PC-3 (cell line): ENCODE measurements around the gene ALKBH8. TPM values are rescaled to one million over a fixed set of nuclear protein-coding genes. Genes with fewer than 3 reads are reported as not detected.

Source experiments
- ATAC-seq: fragments of 200-7000 bp; cut with Tn5 transposase; 2 replicates; pipeline ENCODE4 v1.9.1; 2020; ENCODE audit warnings: mild to moderate bottlenecking, moderate library complexity
- BruUV-seq: library from RNA; stranded (reverse); fragments of 400-500 nt; replicated peaks from 2 replicates; lab custom pipeline; 2021; lab: Mats Ljungman, UMichigan
- CTCF ChIA-PET: fragments of 300-600 bp; sonication (Branson Sonifier 250); formaldehyde crosslinking; loops from one replicate; lab custom pipeline; 2022; ENCODE audit warnings: antibody characterized with exemption; lab: Charles Lee
- POLR2A ChIA-PET: fragments of 300-600 bp; sonication (Branson Sonifier 250); formaldehyde crosslinking; loops from one replicate; lab custom pipeline; 2022; ENCODE audit warnings: antibody characterized with exemption; ENCODE audit not compliant: unreplicated experiment; lab: Charles Lee
- DNase-seq: peaks from one replicate; pipeline ENCODE4 v3.0.0-alpha.2; 2015
- H2AFZ ChIP-seq: fragments of 300-600 bp; sonication (generic); 2 replicates; pipeline ENCODE4 v1.6.0; 2016; ENCODE audit warnings: antibody characterized with exemption, low read length
- H3F3A ChIP-seq: fragments of 300-600 bp; sonication (generic); one replicate; pipeline ENCODE4 v1.6.0; 2017; ENCODE audit warnings: antibody characterized with exemption, low read length, control low read depth, mild to moderate bottlenecking; ENCODE audit not compliant: unreplicated experiment
- H3K27ac ChIP-seq: fragments of 300-600 bp; sonication (generic); 2 replicates; pipeline ENCODE4 v1.5.1; 2016; ENCODE audit warnings: mild to moderate bottlenecking, low read length
- H3K27me3 ChIP-seq: fragments of 300-600 bp; sonication (generic); 2 replicates; pipeline ENCODE4 v1.6.1; 2016; ENCODE audit warnings: low read length, mixed read lengths
- H3K36me3 ChIP-seq: fragments of 300-600 bp; sonication (generic); 2 replicates; pipeline ENCODE4 v1.6.1; 2016; ENCODE audit warnings: low read depth, mixed run types, low read length, mixed read lengths
- H3K4me1 ChIP-seq: fragments of 300-600 bp; sonication (generic); 2 replicates; pipeline ENCODE4 v1.5.1; 2016; ENCODE audit warnings: low read length; ENCODE audit not compliant: insufficient read depth
- H3K4me2 ChIP-seq: fragments of 300-600 bp; sonication (generic); 2 replicates; pipeline ENCODE4 v1.6.0; 2016; ENCODE audit warnings: low read length
- H3K4me3 ChIP-seq: fragments of 300-600 bp; sonication (generic); 2 replicates; pipeline ENCODE4 v1.5.1; 2016; ENCODE audit warnings: mild to moderate bottlenecking, low read length, mixed read lengths
- H3K79me2 ChIP-seq: fragments of 300-600 bp; sonication (generic); 2 replicates; pipeline ENCODE4 v1.6.1; 2017; ENCODE audit warnings: low read length, mixed read lengths
- H3K9ac ChIP-seq: fragments of 300-600 bp; sonication (generic); 2 replicates; pipeline ENCODE4 v1.6.0; 2016; ENCODE audit warnings: mild to moderate bottlenecking, low read length
- H3K9me2 ChIP-seq: fragments of 300-600 bp; sonication (generic); replicated peaks from 2 replicates; pipeline ENCODE4 v1.6.1; 2016; ENCODE audit warnings: mixed run types, low read length, mixed read lengths
- H3K9me3 ChIP-seq: fragments of 300-600 bp; sonication (generic); 2 replicates; pipeline ENCODE4 v1.6.1; 2016; ENCODE audit warnings: low read length, mixed read lengths
- H4K20me1 ChIP-seq: fragments of 300-600 bp; sonication (generic); 2 replicates; pipeline ENCODE4 v1.6.1; 2016; ENCODE audit warnings: low read length, mixed read lengths
- CTCF ChIP-seq: fragments of 300-600 bp; sonication (generic); conservative IDR thresholded peaks from 2 replicates; pipeline ENCODE4 v1.5.1; 2017; ENCODE audit warnings: antibody characterized with exemption, low read depth, mild to moderate bottlenecking, low read length
- EZH2 ChIP-seq: fragments of 300-600 bp; sonication (generic); IDR thresholded peaks from one replicate; pipeline ENCODE4 v1.6.1; 2017; ENCODE audit warnings: antibody characterized with exemption, mild to moderate bottlenecking, low read length; ENCODE audit not compliant: unreplicated experiment
- EZH2phosphoT487 ChIP-seq: fragments of 300-600 bp; sonication (generic); IDR thresholded peaks from 2 replicates; pipeline ENCODE4 v1.6.1; 2018; ENCODE audit warnings: mild to moderate bottlenecking, antibody characterized with exemption, low read length, borderline replicate concordance
- intact Hi-C: fragments of 100-400 bp; cut with micrococcal nuclease; formaldehyde crosslinking; loops from 2 replicates; pipeline ENCODE4 v1.9.0; 2023
- total RNA-seq: library from RNA; depleted of rRNA; stranded (reverse); fragments of >200 nt; gene quantifications from 2 replicates; pipeline ENCODE4 v1.2.3, GENCODE V29; 2014

Gene ALKBH8
- total RNA-seq, 1 experiment from 2014 or later = 14.3 TPM

DNA sequence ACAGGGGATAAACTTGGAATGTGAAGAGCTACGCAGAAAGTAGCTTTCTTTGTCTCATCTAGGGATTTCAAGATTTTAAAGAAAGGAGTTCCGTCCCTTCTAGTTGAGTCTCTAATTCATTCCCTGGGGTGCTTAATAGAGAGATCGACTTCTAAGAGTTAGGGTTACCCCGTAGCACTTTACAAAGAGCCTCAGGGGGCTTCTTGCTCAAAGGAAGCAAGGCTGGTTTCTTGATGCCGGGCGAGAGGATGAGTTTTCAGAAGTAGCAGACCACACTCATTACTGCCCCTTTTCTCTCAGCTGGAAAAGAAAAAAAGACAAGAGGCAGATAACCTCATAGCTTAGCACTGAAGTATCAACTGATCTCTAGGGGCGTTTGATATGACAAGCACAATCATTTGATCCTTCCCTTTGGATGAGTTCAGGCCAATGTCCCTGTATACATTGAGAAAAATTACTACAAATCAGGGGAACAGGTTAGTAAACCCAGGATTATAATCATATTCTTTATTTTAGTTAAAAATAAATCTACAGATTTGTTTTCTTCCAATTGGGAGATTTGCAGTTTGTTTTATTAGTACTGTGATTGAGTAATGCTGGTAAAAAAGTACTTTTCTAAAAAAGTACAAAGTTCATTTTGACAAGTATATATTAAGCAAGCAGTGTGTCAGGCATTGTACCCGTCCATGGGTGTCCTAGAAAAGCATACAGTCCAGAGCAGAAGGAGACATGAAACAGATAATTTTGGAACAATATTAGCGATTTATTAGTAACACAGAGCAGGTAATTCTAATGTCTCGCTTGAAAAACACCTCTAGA is 44.1 kb upstream of the ALKBH8 start:
- no peak overlapping the region for H2AFZ ChIP-seq
- no peaks in the 10 kb centered on the region for H3K9me2 ChIP-seq
- BruUV-seq = no TSS peak
- no peak overlapping the region for H3K27ac ChIP-seq
- no peak overlapping the region for H3K4me2 ChIP-seq
- H3F3A ChIP-seq = no peaks in the 10 kb centered on the region
- ATAC-seq (no peak), DNase-seq (no peak)
- no peaks in the 10 kb centered on the region for H3K4me1 ChIP-seq
- no peak for TF ChIP-seq EZH2phosphoT487
- no peak for TF ChIP-seq EZH2
- TF ChIP-seq CTCF = no peak
- POLR2A ChIA-PET = no interaction called here
- CTCF ChIA-PET = no interaction called here
- H3K9ac ChIP-seq = no peak overlapping the region
- H3K4me3 ChIP-seq = no peak overlapping the region
- H3K36me3 ChIP-seq = no peaks in the 10 kb centered on the region
- no peaks in the 10 kb centered on the region for H3K9me3 ChIP-seq
- H4K20me1 ChIP-seq = no peaks in the 10 kb centered on the region
- H3K79me2 ChIP-seq = no peaks in the 10 kb centered on the region
- intact Hi-C loops = no loop called here
- peaks cover 91% of the 10 kb centered on the region for H3K27me3 ChIP-seq

DNA sequence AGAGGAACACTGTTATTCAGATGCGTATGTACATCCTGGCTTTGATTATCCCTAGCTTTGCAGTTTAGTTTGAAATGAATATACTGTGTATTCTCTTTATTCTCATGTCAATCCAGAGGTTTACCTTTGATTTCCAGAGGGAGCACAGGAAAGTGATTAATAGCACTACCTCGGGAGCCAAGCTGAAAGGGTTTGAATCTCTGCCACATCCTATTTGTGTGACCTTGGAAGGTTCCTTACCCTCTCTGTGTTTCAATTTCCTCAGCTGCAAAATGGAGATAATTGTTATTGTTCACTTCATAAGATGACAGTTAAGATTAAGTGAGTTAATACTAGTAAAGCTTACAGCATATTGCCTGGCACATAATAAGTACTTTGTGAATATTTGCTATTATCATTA is 43.3 kb upstream of the ALKBH8 start:
- H3K9me2 ChIP-seq = no peaks in the 10 kb centered on the region
- DNase-seq (no peak), ATAC-seq (no peak)
- H3K4me1 ChIP-seq = no peaks in the 10 kb centered on the region
- POLR2A ChIA-PET = interaction anchor here (0.6 kb wide), 1 partner anchor 64 kb away, joined by 3 read pairs; no protein-coding TSS in a partner anchor
- no peak overlapping the region for H3K4me2 ChIP-seq
- intact Hi-C loops = no loop called here
- no peaks in the 10 kb centered on the region for H3K36me3 ChIP-seq
- H3K79me2 ChIP-seq = no peaks in the 10 kb centered on the region
- no TSS peak for BruUV-seq
- peaks cover 92% of the 10 kb centered on the region for H3K27me3 ChIP-seq
- H3K9ac ChIP-seq = no peak overlapping the region
- TF ChIP-seq EZH2 = no peak
- TF ChIP-seq CTCF = no peak
- no peak for TF ChIP-seq EZH2phosphoT487
- H3F3A ChIP-seq = no peaks in the 10 kb centered on the region
- no peak overlapping the region for H3K4me3 ChIP-seq
- no peaks in the 10 kb centered on the region for H4K20me1 ChIP-seq
- no peak overlapping the region for H3K27ac ChIP-seq
- H2AFZ ChIP-seq = no peak overlapping the region
- CTCF ChIA-PET = no interaction called here
- H3K9me3 ChIP-seq = no peaks in the 10 kb centered on the region

DNA sequence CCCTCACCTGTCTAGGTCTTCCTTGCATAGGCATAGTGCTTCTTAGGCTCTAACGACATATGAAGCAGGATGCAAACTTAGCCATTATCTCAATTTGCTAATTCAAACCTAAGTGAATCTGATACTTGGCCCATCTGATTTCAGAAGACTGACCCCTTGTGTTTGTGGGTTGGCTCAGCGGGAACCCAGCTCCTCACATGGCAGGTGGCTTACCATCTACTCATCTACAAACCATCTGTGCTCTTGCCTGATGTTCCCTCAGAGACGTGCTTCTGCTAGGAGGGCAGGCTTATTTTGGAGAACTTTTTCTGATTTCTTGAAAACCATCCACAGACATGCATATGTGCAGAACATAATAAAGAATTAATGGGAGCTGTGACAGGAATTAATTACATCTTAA is 40.6 kb upstream of the ALKBH8 start:
- ATAC-seq (peak; percentile 73), DNase-seq (peak; percentile 48)
- H3K9ac ChIP-seq = no peak overlapping the region
- no peaks in the 10 kb centered on the region for H3K79me2 ChIP-seq
- CTCF ChIA-PET = no interaction called here
- no peaks in the 10 kb centered on the region for H4K20me1 ChIP-seq
- POLR2A ChIA-PET = interaction anchor here (0.5 kb wide), 1 partner anchor 1469 kb away, joined by 4 read pairs; no protein-coding TSS in a partner anchor
- no TSS peak for BruUV-seq
- no peak overlapping the region for H2AFZ ChIP-seq
- intact Hi-C loops = no loop called here
- no peaks in the 10 kb centered on the region for H3K36me3 ChIP-seq
- no peaks in the 10 kb centered on the region for H3K9me2 ChIP-seq
- no peak overlapping the region for H3K4me2 ChIP-seq
- H3K27me3 ChIP-seq = peaks cover 89% of the 10 kb centered on the region
- no peak for TF ChIP-seq EZH2phosphoT487
- peak; percentile 63 for TF ChIP-seq CTCF
- TF ChIP-seq EZH2 = no peak
- no peak overlapping the region for H3K27ac ChIP-seq
- H3F3A ChIP-seq = no peaks in the 10 kb centered on the region
- H3K9me3 ChIP-seq = no peaks in the 10 kb centered on the region
- no peak overlapping the region for H3K4me3 ChIP-seq
- H3K4me1 ChIP-seq = no peaks in the 10 kb centered on the region
